PFSK-1 (cell line): Measurements from ENCODE around the gene TRAK1.

Source experiments
- FOXP2 ChIP-seq: optimal IDR thresholded peaks from 2 replicates; pipeline ENCODE3; 2011; ENCODE audit warnings: borderline replicate concordance, control low read depth, inconsistent platforms; ENCODE audit not compliant: insufficient read depth; ENCODE audit errors: extremely low read length, extremely low read depth
- POLR2AphosphoS5 ChIP-seq: IDR thresholded peaks from 2 replicates; pipeline ENCODE4 v1.6.1; 2012; ENCODE audit warnings: low read depth, mild to moderate bottlenecking, control low read depth, low read length, moderate library complexity
- SIN3A ChIP-seq: IDR thresholded peaks from 2 replicates; pipeline ENCODE4 v1.6.1; 2012; ENCODE audit warnings: mild to moderate bottlenecking, low read length, moderate library complexity, borderline replicate concordance; ENCODE audit not compliant: insufficient read depth
- TAF1 ChIP-seq: IDR thresholded peaks from 2 replicates; pipeline ENCODE4 v1.6.1; 2012; ENCODE audit warnings: low read length, control low read depth, borderline replicate concordance; ENCODE audit not compliant: insufficient read depth
- TF ChIP-seq, protein P1 (sequence below), 2 experiments: IDR thresholded peaks; 2 replicates each; pipeline versions ENCODE4 v1.6.1 to v1.8.0; 2011 to 2012; ENCODE audit warnings: low read depth in 2 of 2, low read length in 2 of 2, control low read depth in 1 of 2, inconsistent platforms in 1 of 2, mild to moderate bottlenecking in 1 of 2, moderate library complexity in 1 of 2; ENCODE audit not compliant: insufficient read depth in 1 of 2

Gene TRAK1

DNA sequence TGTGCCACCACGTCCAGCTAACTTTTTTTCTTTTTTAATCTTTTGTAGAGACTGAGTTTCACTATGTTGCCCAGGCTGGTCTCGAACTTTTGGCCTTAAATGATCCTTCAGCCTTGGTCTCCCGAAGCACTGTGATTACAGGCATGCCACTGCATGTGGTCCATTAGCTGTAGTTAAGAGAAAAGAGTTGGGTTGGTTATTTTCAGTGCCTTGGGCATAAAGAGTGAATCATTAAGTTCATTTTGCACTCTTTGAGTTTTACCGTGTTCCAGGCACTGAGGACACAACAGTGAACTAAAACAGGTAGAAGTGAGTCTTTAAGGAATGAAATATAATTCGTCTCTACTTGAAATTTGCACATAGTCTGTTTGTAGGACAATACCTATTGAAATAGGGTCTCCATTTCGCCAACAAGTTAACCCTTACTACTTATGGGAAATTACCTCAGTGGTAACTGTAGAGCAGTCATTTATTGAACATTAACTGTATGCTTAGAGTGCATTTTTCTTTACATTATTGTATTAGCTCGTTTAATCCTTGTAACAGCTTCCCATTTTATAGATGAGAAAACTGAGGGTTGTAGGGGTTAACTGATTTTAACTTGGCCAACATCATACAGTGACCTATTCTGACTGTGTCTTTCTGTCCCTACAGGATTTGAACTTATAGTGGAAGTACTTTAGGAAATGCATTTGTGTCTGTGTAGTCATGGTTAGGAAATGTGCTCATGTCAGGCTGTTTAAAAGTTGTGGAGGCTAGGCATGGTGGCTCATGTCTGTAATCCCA is 22.7 kb upstream of the TRAK1 start:
- TF ChIP-seq FOXP2 = no peak

DNA sequence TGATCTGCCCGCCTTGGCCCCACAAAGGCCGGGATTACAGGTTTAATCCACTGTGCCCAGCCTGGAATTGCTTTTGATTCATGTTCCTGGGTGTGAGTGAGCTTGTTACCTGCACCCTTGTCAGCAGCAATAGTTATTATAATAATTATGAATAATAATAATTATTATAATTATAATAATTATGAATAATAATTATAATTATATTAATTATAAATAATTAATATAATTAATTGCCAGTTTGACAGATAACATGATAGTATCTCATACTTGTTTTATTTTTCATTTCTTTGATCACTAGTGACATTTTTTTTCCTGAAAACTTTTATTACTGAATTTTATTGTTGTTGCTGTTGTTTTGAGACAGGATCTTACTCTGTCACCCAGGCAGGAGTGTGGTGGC is 21.1 kb upstream of the TRAK1 start:
- TF ChIP-seq TAF1 (no peak), SIN3A (no peak), FOXP2 (no peak), POLR2AphosphoS5 (no peak)
- TF ChIP-seq, protein P1, sequence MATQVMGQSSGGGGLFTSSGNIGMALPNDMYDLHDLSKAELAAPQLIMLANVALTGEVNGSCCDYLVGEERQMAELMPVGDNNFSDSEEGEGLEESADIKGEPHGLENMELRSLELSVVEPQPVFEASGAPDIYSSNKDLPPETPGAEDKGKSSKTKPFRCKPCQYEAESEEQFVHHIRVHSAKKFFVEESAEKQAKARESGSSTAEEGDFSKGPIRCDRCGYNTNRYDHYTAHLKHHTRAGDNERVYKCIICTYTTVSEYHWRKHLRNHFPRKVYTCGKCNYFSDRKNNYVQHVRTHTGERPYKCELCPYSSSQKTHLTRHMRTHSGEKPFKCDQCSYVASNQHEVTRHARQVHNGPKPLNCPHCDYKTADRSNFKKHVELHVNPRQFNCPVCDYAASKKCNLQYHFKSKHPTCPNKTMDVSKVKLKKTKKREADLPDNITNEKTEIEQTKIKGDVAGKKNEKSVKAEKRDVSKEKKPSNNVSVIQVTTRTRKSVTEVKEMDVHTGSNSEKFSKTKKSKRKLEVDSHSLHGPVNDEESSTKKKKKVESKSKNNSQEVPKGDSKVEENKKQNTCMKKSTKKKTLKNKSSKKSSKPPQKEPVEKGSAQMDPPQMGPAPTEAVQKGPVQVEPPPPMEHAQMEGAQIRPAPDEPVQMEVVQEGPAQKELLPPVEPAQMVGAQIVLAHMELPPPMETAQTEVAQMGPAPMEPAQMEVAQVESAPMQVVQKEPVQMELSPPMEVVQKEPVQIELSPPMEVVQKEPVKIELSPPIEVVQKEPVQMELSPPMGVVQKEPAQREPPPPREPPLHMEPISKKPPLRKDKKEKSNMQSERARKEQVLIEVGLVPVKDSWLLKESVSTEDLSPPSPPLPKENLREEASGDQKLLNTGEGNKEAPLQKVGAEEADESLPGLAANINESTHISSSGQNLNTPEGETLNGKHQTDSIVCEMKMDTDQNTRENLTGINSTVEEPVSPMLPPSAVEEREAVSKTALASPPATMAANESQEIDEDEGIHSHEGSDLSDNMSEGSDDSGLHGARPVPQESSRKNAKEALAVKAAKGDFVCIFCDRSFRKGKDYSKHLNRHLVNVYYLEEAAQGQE (IDR thresholded peaks at IDR 0.05; ENCODE audit: insufficient read depth in 1 of 2, low read depth in 2 of 2, low read length in 2 of 2) = no peak

DNA sequence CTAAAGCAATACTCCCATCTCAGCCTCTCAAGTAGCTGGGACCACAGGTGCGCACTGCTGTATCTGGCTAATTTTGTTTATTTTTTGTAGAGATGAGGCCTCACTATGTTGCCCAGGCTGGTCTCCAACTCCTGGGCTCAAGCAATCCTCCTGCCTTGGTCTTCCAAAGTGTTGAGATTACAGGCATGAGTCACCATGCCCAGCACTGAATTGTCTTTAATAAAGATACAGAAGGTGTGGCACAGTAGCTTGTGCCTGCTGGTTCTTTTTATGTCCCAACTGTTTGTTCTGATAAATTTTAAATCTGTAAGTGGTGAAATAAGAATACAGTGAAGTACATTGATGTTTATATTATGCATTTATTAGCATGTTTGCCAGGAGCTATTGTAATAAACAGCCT is 20.6 kb upstream of the TRAK1 start:
- TF ChIP-seq, protein P1 (IDR thresholded peaks at IDR 0.05; ENCODE audit: insufficient read depth in 1 of 2, low read depth in 2 of 2, low read length in 2 of 2) = no peak
- TF ChIP-seq POLR2AphosphoS5 (no peak), FOXP2 (no peak), TAF1 (no peak), SIN3A (no peak)

DNA sequence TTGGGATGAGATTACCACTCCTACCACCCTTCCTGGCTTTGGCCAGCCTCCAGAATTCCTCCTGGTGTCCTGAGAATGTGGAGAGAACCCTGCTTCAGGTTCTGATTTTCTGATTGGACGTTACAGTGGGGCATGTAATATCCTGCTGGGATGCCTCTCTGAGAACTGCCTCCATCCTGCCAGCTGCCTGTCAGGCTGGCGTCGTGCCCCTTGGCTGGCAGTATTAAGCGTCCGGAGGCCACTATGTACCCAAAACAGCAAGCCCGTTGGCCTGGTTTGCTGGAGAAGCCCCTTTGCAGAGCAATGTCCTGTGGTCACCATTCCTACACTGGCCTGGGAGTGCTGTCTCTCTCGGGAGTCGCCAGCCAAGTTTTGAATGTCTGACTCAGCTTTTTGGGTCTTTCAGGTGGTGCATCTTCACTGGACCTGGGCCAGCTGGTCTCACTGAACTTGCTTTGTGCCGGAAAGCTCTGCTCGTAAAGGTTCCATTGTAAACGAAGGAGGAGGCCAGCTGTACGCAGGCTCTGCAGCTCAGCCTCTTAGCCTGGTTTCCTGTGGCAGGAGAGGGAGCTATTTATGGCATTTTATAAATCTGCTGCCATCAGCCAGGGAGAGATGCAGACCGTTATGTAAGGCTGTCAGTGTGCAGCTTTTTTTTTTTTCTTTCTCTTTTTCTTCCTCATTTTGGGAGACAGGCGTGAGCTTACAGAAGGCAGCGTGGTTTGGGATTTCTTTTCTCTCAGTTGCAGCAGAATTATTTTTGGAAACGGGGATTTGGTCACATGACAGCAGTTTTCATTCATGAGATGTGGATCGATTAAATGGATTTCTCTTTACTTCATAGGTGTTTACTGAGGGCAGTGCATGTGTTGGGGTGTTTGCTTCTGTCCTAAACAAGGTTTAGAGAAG is 19.0 kb upstream of the TRAK1 start:
- TF ChIP-seq SIN3A (no peak), FOXP2 (no peak), TAF1 (no peak), POLR2AphosphoS5 (no peak)
- TF ChIP-seq, protein P1 (IDR thresholded peaks at IDR 0.05; ENCODE audit: insufficient read depth in 1 of 2, low read depth in 2 of 2, low read length in 2 of 2) = no peak

- no peak for TF ChIP-seq FOXP2
Observed at GRCh38 chr3:42072831-42073301, 18.3 kb upstream of the TRAK1 start.

- TF ChIP-seq FOXP2 (no peak), SIN3A (no peak), POLR2AphosphoS5 (no peak), TAF1 (no peak)
- TF ChIP-seq, protein P1 (IDR thresholded peaks at IDR 0.05; ENCODE audit: insufficient read depth in 1 of 2, low read depth in 2 of 2, low read length in 2 of 2) = no peak
Observed at GRCh38 chr3:42077785-42078184, 13.4 kb upstream of the TRAK1 start.
